H1 (cell line): ENCODE results near the gene TSPAN9. TPM values are rescaled to one million over a fixed set of nuclear protein-coding genes. Genes with fewer than 3 reads are reported as not detected.

Source experiments
- CTCF ChIA-PET: fragments of 300-600 bp; sonication (Branson Sonifier 250); formaldehyde crosslinking; loops from one replicate; lab custom pipeline; 2021; ENCODE audit not compliant: partially characterized antibody; lab: Charles Lee
- POLR2A ChIA-PET: fragments of 300-600 bp; sonication (Branson Sonifier 250); formaldehyde crosslinking; loops from one replicate; lab custom pipeline; 2021; ENCODE audit warnings: inconsistent platforms; ENCODE audit not compliant: partially characterized antibody; lab: Charles Lee
- DNase-seq, 2 experiments: peaks; one replicate each; pipeline versions ENCODE4 v3.0.0 to v3.0.0-alpha.2; 2010 to 2022; ENCODE audit warnings: low spot score in 2 of 2, low read depth in 1 of 2, mixed read lengths in 1 of 2
- FAIRE-seq: peaks from 2 replicates; lab custom pipeline; 2011; peaks lifted over from hg19 to GRCh38; lab: Jason Lieb, UNC
- H2AFZ ChIP-seq: 2 replicates; pipeline ENCODE4 v1.8.1; 2012; ENCODE audit warnings: low read length, inconsistent platforms
- H2AK5ac ChIP-seq: 2 replicates; pipeline ENCODE4 v1.6.1; 2013; ENCODE audit warnings: low read depth, low read length
- H2BK120ac ChIP-seq: replicated peaks from 2 replicates; pipeline ENCODE3; 2013; ENCODE audit warnings: low read depth, low read length, inconsistent platforms
- H2BK12ac ChIP-seq: 2 replicates; pipeline ENCODE4 v1.6.1; 2013; ENCODE audit warnings: low read depth, low read length
- H2BK15ac ChIP-seq: 2 replicates; pipeline ENCODE4 v1.6.1; 2013; ENCODE audit warnings: low read length
- H2BK20ac ChIP-seq: 2 replicates; pipeline ENCODE4 v1.6.1; 2013; ENCODE audit warnings: low read length
- H2BK5ac ChIP-seq: 2 replicates; pipeline ENCODE4 v1.6.1; 2013; ENCODE audit warnings: low read depth, low read length
- H3K14ac ChIP-seq: 2 replicates; pipeline ENCODE4 v1.6.1; 2013; ENCODE audit warnings: inconsistent platforms; ENCODE audit not compliant: insufficient read length
- H3K18ac ChIP-seq: 2 replicates; pipeline ENCODE4 v1.6.1; 2013; ENCODE audit warnings: low read length; ENCODE audit errors: extremely low read depth
- H3K23ac ChIP-seq: 2 replicates; pipeline ENCODE4 v1.6.1; 2013; ENCODE audit warnings: inconsistent platforms; ENCODE audit not compliant: insufficient read length
- H3K23me2 ChIP-seq: 2 replicates; pipeline ENCODE4 v1.6.1; 2013; ENCODE audit warnings: low read depth, low read length
- H3K27ac ChIP-seq: 2 replicates; pipeline ENCODE4 v1.6.1; 2011; ENCODE audit warnings: low read depth, low read length, inconsistent platforms
- H3K27me3 ChIP-seq, 4 experiments: replicated peaks in 1 of 4; 1 replicate in 1 of 4; 2 replicates in 3 of 4; pipeline versions ENCODE4 v1.6.1 to v1.8.1; 2011 to 2013; ENCODE audit warnings: low read length in 3 of 4, mild to moderate bottlenecking in 3 of 4, inconsistent platforms in 2 of 4, mixed read lengths in 2 of 4, moderate library complexity in 1 of 4; ENCODE audit not compliant: control insufficient read depth in 3 of 4, insufficient read depth in 3 of 4; ENCODE audit errors: extremely low read depth in 1 of 4
- H3K36me3 ChIP-seq, 4 experiments: 2 replicates each; pipeline versions ENCODE4 v1.6.1 to v1.8.1; 2011 to 2013; ENCODE audit warnings: mild to moderate bottlenecking in 4 of 4, low read length in 3 of 4, moderate library complexity in 2 of 4, control low read depth in 1 of 4, inconsistent platforms in 1 of 4; ENCODE audit not compliant: insufficient read depth in 4 of 4, control insufficient read depth in 2 of 4
- H3K4ac ChIP-seq: replicated peaks from 2 replicates; pipeline ENCODE3; 2013; ENCODE audit warnings: low read length, low read depth, mixed read lengths, inconsistent platforms; ENCODE audit not compliant: insufficient read length
- H3K4me1 ChIP-seq, 4 experiments: replicated peaks in 1 of 4; 1 replicate in 1 of 4; 2 replicates in 3 of 4; pipeline versions ENCODE4 v1.6.1 to v1.8.1; 2011 to 2013; ENCODE audit warnings: low read length in 3 of 4, inconsistent platforms in 2 of 4, mixed read lengths in 1 of 4; ENCODE audit not compliant: insufficient read depth in 4 of 4, control insufficient read depth in 3 of 4
- H3K4me2 ChIP-seq, 2 experiments: 2 replicates each; pipeline versions ENCODE4 v1.6.1 to v1.8.1; 2011 to 2013; ENCODE audit warnings: low read depth in 2 of 2, low read length in 2 of 2, control low read depth in 1 of 2, inconsistent platforms in 1 of 2, mild to moderate bottlenecking in 1 of 2; ENCODE audit not compliant: insufficient read depth in 1 of 2
- H3K4me3 ChIP-seq, 4 experiments: fragments of 200-600, 300-600 bp in 1 of 4; sonication (generic), shearing (Covaris generic), sonication (Bioruptor Twin) in 1 of 4; 2 replicates each; pipeline versions ENCODE4 v1.5.1 to v1.8.1; 2011 to 2016; ENCODE audit warnings: low read length in 4 of 4, low read depth in 3 of 4, control low read depth in 2 of 4, inconsistent platforms in 2 of 4, mild to moderate bottlenecking in 2 of 4, mixed read lengths in 1 of 4, moderate library complexity in 1 of 4; ENCODE audit not compliant: insufficient read depth in 2 of 4; ENCODE audit errors: extremely low read depth in 1 of 4
- H3K56ac ChIP-seq: replicated peaks from 2 replicates; pipeline ENCODE3; 2013; ENCODE audit warnings: low read depth, mild to moderate bottlenecking, mixed read lengths, low read length, inconsistent platforms; ENCODE audit not compliant: insufficient read length
- H3K79me1 ChIP-seq: 2 replicates; pipeline ENCODE4 v1.6.1; 2013; ENCODE audit warnings: low read depth, low read length, control low read depth
- H3K79me2 ChIP-seq, 2 experiments: 2 replicates each; pipeline versions ENCODE4 v1.6.1 to v1.8.1; 2012 to 2013; ENCODE audit warnings: low read length in 2 of 2, mild to moderate bottlenecking in 2 of 2, inconsistent platforms in 1 of 2; ENCODE audit not compliant: insufficient read depth in 2 of 2, control insufficient read depth in 1 of 2
- H3K9ac ChIP-seq, 4 experiments: replicated peaks in 1 of 4; 1 replicate in 1 of 4; 2 replicates in 3 of 4; pipeline versions ENCODE4 v1.6.1 to v1.8.1; 2011 to 2013; ENCODE audit warnings: low read depth in 3 of 4, low read length in 3 of 4, control low read depth in 2 of 4, mild to moderate bottlenecking in 2 of 4, moderate library complexity in 2 of 4, inconsistent platforms in 1 of 4; ENCODE audit errors: extremely low read depth in 1 of 4
- H3K9me3 ChIP-seq, 2 experiments: 2 replicates each; pipeline versions ENCODE4 v1.6.1 to v1.8.1; 2012 to 2013; ENCODE audit warnings: mild to moderate bottlenecking in 2 of 2, moderate library complexity in 2 of 2, control low read depth in 1 of 2, inconsistent platforms in 1 of 2, low read depth in 1 of 2, low read length in 1 of 2, mixed read lengths in 1 of 2; ENCODE audit not compliant: insufficient read depth in 2 of 2
- H4K20me1 ChIP-seq, 2 experiments: replicated peaks in 1 of 2; 2 replicates each; pipeline versions ENCODE3 to v1.8.1; 2011 to 2013; ENCODE audit warnings: inconsistent platforms in 2 of 2, low read length in 2 of 2, mild to moderate bottlenecking in 1 of 2; ENCODE audit not compliant: insufficient read depth in 2 of 2, control insufficient read depth in 1 of 2
- H4K5ac ChIP-seq: 2 replicates; pipeline ENCODE4 v1.6.1; 2013; ENCODE audit warnings: low read length, low read depth, mixed read lengths, inconsistent platforms; ENCODE audit not compliant: insufficient read length
- H4K8ac ChIP-seq: 2 replicates; pipeline ENCODE4 v1.8.0; 2013; ENCODE audit warnings: mild to moderate bottlenecking, moderate library complexity, low read length, inconsistent platforms; ENCODE audit not compliant: insufficient read depth; ENCODE audit errors: extremely low read depth
- H4K91ac ChIP-seq: replicated peaks from 2 replicates; pipeline ENCODE3; 2013; ENCODE audit warnings: low read length, mixed read lengths, inconsistent platforms; ENCODE audit not compliant: insufficient read length
- BCL11A ChIP-seq, 2 experiments: IDR thresholded peaks; one replicate each; pipeline ENCODE4 v1.6.1; 2011; ENCODE audit warnings: low read depth in 2 of 2, low read length in 2 of 2, mild to moderate bottlenecking in 2 of 2
- HDAC2 ChIP-seq, 2 experiments: fragments of 300-600 bp in 1 of 2; sonication (generic) in 1 of 2; IDR thresholded peaks; 2 replicates each; pipeline ENCODE4 v1.6.1; 2011 to 2012; ENCODE audit warnings: low read depth in 2 of 2, low read length in 2 of 2, mild to moderate bottlenecking in 2 of 2, moderate library complexity in 2 of 2, borderline replicate concordance in 1 of 2, inconsistent platforms in 1 of 2
- NANOG ChIP-seq: IDR thresholded peaks from 2 replicates; pipeline ENCODE4 v1.6.1; 2011; ENCODE audit warnings: low read length, low read depth, mild to moderate bottlenecking, inconsistent platforms; ENCODE audit not compliant: insufficient read depth, poor library complexity, severe bottlenecking
- PHF8 ChIP-seq: fragments of 200-600 bp; sonication (generic); conservative IDR thresholded peaks from 2 replicates; pipeline ENCODE4 v1.7.1; 2012; ENCODE audit warnings: low read depth, mild to moderate bottlenecking, inconsistent platforms, low read length, moderate library complexity
- RAD21 ChIP-seq, 2 experiments: IDR thresholded peaks in 1 of 2; conservative IDR thresholded peaks in 1 of 2; 2 replicates each; pipeline ENCODE4 v1.6.1; 2011; ENCODE audit warnings: low read depth in 2 of 2, low read length in 2 of 2, improper control_type of control experiment in 1 of 2, inconsistent platforms in 1 of 2, mild to moderate bottlenecking in 1 of 2, moderate library complexity in 1 of 2
- ZNF274 ChIP-seq: IDR thresholded peaks from 2 replicates; pipeline ENCODE4 v1.7.0; 2012; ENCODE audit warnings: low read length, borderline replicate concordance; ENCODE audit errors: extremely low read depth
- WGBS, 2 experiments: shearing (Covaris generic) in 1 of 2; methylation state at CpG; one replicate each; pipeline versions ENCODE4 v1.1.6 to v1.1.7; 2013 to 2015; ENCODE audit warnings: low lambda C conversion rate in 2 of 2, mixed read lengths in 2 of 2, inconsistent platforms in 1 of 2, low coverage in 1 of 2, missing lambda C conversion rate in 1 of 2; ENCODE audit not compliant: insufficient replicate concordance in 2 of 2, insufficient coverage in 1 of 2, insufficient read length in 1 of 2; ENCODE audit errors: extremely low coverage in 1 of 2, missing lambda C conversion rate in 1 of 2; 5-methylcytosine and 5-hydroxymethylcytosine counted together
- polyA plus RNA-seq, 7 experiments: library from polyadenylated mRNA; depleted of rRNA in 3 of 7; stranded (reverse) in 5 of 7; unstranded in 2 of 7; fragments of >200 nt in 5 of 7; fragments of 200-250 nt in 2 of 7; gene quantifications; 1 replicate in 5 of 7; 2 replicates in 1 of 7; 4 replicates in 1 of 7; pipeline versions ENCODE4 v1.2.1 to v1.2.3, GENCODE V29; 2011 to 2013; ENCODE audit warnings: missing spikeins in 2 of 7, mixed read lengths in 2 of 7
- total RNA-seq: library from RNA; stranded (reverse); fragmentation: NEBNext Ultra II Directional; extraction: Animal tissue kit (Norgen Biotek cat#: 25700); gene quantifications from 2 replicates; pipeline ENCODE4 v1.2.1, GENCODE V29; 2021
- TF ChIP-seq, protein P1 (sequence below): IDR thresholded peaks from 2 replicates; pipeline ENCODE4 v1.6.1; 2011; ENCODE audit warnings: low read length, improper control_type of control experiment

TSPAN9 gene
- total and polyA plus RNA-seq, 2 of the 8 experiments (the other 6 are each of a cell fraction or from before 2014, with no cell fraction given), result 11.5 to 29.1 TPM

DNA sequence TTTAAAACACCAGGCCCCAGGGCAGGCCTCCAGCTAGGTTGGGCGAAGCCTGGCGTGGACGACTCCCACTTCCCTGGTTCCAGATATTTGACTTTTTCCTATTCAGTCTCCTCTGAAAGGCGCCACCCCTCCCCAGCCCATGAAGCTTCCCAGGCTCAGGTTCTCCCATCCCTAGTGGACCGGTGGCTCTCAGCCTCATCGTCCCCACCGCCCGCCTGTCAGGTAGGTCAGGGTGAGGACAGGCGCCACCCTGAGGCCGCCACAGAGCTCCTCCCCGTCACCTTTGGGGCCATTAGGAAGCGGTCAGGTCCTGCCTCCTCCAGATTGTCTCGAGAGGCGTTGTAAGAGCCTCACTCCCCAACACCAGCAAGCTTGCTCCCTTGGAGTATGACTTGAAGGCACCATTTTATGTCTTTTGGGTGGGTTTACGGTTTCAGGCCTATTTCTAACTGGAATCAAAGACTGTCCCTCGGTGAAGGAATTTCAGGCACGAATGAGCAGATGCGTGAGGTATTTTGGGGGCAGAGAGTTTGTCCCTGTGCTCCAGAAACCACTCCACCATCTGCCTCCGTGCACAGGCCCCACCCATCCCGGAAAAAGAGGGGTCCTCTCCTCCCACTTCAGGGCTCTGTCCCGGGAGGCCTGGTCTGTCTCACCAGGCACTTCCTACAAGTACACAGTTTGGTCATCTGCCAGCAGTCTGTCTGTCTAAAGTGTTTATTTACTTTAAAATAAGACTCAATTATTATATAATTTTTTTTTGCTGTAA is 55.6 kb downstream of the TSPAN9 start:
- no peak overlapping the region for H3K23ac ChIP-seq
- peaks cover 1% of the 10 kb centered on the region; the same call in 1 of the 2 replicates for H3K23me2 ChIP-seq
- H2AFZ ChIP-seq, result no peak overlapping the region
- H3K9me3 ChIP-seq, result no peaks in the 10 kb centered on the region
- no peak overlapping the region for H3K4ac ChIP-seq
- H3K36me3 ChIP-seq, result no peaks in the 10 kb centered on the region
- 69% methylated on average over 21 of the region's 21 CpGs; no CpG with 5 or more reads in 1 of the 2 experiments for WGBS, 2 experiments
- no peaks in the 10 kb centered on the region; the same call in 1 of the 2 replicates for H3K79me1 ChIP-seq
- DNase-seq (peak in 1 of 2 experiments; percentile 59), FAIRE-seq (no peak)
- H4K91ac ChIP-seq, result no peak overlapping the region
- no peak overlapping the region for H3K18ac ChIP-seq
- CTCF ChIA-PET, result interaction anchor here (0.6 to 16.5 kb wide), 17 partner anchors 8 to 662 kb away, joined by 3 to 448 read pairs (median 6); no protein-coding TSS in a partner anchor
- H3K4me3 ChIP-seq, result no peak overlapping the region
- H4K8ac ChIP-seq, result no peak overlapping the region
- H2AK5ac ChIP-seq, result no peak overlapping the region
- no peak overlapping the region for H2BK20ac ChIP-seq
- no peak overlapping the region for H3K56ac ChIP-seq
- no peaks in the 10 kb centered on the region for H3K79me2 ChIP-seq
- no peak overlapping the region for H2BK120ac ChIP-seq
- POLR2A ChIA-PET, result interaction anchor here (1.3 kb wide), 1 partner anchor 67 kb away, joined by 3 read pairs; no protein-coding TSS in a partner anchor
- H2BK12ac ChIP-seq, result no peak overlapping the region
- no peak overlapping the region for H4K5ac ChIP-seq
- no peaks in the 10 kb centered on the region for H3K27me3 ChIP-seq
- no peak overlapping the region for H3K27ac ChIP-seq
- H3K4me2 ChIP-seq, result no peak overlapping the region
- H4K20me1 ChIP-seq, result peaks cover 0 to 1% of the 10 kb centered on the region in 2 experiments
- peaks cover 0 to 15% (median 10%) of the 10 kb centered on the region in 4 experiments; a peak in 6 of 7 replicates for H3K4me1 ChIP-seq
- no peak overlapping the region for H3K9ac ChIP-seq
- no peak overlapping the region for H2BK5ac ChIP-seq
- no peak overlapping the region for H3K14ac ChIP-seq
- no peak overlapping the region for H2BK15ac ChIP-seq
- TF ChIP-seq BCL11A (IDR thresholded peaks at IDR 0.05; ENCODE audit: low read depth in 2 of 2, low read length in 2 of 2) (no peak), PHF8 (no peak), ZNF274 (no peak), HDAC2 (IDR thresholded peaks at IDR 0.05; ENCODE audit: borderline replicate concordance in 1 of 2, low read depth in 2 of 2, low read length in 2 of 2) (0 out of 4 replicates have a peak, but pooled peaks of 1 of the 2 experiments have one; percentile 3), RAD21 (IDR thresholded peaks at IDR 0.05 in 1 of 2, conservative IDR thresholded peaks at IDR 0.05 in 1 of 2; ENCODE audit: low read depth in 2 of 2, low read length in 2 of 2) (peak; percentile 38 to 62; a peak in 3 of 4 replicates), NANOG (peak; percentile 18)
- TF ChIP-seq, protein P1, sequence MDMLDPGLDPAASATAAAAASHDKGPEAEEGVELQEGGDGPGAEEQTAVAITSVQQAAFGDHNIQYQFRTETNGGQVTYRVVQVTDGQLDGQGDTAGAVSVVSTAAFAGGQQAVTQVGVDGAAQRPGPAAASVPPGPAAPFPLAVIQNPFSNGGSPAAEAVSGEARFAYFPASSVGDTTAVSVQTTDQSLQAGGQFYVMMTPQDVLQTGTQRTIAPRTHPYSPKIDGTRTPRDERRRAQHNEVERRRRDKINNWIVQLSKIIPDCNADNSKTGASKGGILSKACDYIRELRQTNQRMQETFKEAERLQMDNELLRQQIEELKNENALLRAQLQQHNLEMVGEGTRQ, result no peak
